Brain microvascular endothelial cell (primary cell): ENCODE data around the gene MYRF.

Source experiments
- DNase-seq: peaks from one replicate; pipeline ENCODE4 v3.0.0-alpha.2; 2020
- H3K27ac ChIP-seq: fragments of 250-450 bp; sonication (Bioruptor Pico); 2 replicates; pipeline ENCODE4 v1.5.1; 2020; ENCODE audit warnings: mild to moderate bottlenecking, moderate library complexity
- H3K27me3 ChIP-seq: fragments of 250-450 bp; sonication (Bioruptor Pico); replicated peaks from 2 replicates; pipeline ENCODE4 v1.5.1; 2020; ENCODE audit warnings: mild to moderate bottlenecking
- H3K36me3 ChIP-seq: fragments of 250-450 bp; sonication (Bioruptor Pico); replicated peaks from 2 replicates; pipeline ENCODE4 v1.5.1; 2020; ENCODE audit warnings: mild to moderate bottlenecking
- H3K4me3 ChIP-seq: 2 replicates; pipeline ENCODE4 v1.5.1; 2011; ENCODE audit warnings: low read depth, mild to moderate bottlenecking, control low read depth, low read length, moderate library complexity
- in situ Hi-C: cut with HindIII; loops from 2 replicates; pipeline ENCODE4 v1.10.0; 2017; ENCODE audit warnings: low sequenced_read_pairs, low pct_ligation_motif_present
- TF ChIP-seq, protein P1 (sequence below): IDR thresholded peaks from 2 replicates; pipeline ENCODE4 v1.5.1; 2011; ENCODE audit warnings: low read depth, mild to moderate bottlenecking, moderate library complexity, low read length, control low read depth, inconsistent platforms; ENCODE audit errors: missing control alignments

MYRF gene

DNA sequence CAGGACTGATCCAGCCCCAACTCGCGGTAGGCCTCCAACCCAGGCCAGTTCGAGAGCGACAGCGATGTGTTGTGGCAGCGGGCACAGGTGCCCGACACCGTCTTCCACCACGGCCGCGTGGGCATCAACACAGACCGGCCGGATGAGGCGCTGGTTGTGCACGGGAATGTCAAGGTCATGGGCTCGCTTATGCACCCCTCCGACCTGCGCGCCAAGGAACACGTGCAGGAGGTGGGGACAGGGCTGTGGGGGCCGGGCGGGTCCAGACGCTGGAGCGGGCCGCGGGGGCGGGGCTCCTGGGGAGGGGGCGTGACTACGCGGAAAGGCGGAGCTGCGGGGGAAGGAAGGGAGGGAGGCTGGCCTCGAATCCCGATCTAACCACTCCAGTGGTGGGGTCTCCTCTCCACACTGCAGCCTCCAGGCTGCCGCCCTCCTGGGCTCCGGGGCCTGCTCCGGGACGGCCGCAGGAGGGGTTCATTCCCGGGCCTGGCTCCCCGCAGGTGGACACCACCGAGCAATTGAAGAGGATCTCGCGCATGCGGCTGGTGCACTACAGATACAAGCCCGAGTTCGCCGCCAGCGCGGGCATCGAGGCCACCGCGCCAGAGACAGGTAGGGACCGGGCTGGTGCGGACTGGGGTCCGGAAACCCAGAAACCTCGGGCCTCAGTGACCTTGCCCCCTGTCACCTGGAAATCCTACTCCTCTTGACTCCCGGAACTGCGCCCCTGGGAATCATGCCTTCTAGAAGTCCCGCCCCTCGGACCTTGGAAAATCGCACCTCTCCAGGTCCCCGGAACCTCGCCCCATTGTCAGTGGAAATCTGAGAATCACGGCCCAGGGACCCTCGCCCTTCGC lies 25.0 kb downstream of the MYRF start:
- H3K27ac ChIP-seq, result no peak overlapping the region
- H3K36me3 ChIP-seq, result peaks cover 44% of the 10 kb centered on the region
- TF ChIP-seq, protein P1, sequence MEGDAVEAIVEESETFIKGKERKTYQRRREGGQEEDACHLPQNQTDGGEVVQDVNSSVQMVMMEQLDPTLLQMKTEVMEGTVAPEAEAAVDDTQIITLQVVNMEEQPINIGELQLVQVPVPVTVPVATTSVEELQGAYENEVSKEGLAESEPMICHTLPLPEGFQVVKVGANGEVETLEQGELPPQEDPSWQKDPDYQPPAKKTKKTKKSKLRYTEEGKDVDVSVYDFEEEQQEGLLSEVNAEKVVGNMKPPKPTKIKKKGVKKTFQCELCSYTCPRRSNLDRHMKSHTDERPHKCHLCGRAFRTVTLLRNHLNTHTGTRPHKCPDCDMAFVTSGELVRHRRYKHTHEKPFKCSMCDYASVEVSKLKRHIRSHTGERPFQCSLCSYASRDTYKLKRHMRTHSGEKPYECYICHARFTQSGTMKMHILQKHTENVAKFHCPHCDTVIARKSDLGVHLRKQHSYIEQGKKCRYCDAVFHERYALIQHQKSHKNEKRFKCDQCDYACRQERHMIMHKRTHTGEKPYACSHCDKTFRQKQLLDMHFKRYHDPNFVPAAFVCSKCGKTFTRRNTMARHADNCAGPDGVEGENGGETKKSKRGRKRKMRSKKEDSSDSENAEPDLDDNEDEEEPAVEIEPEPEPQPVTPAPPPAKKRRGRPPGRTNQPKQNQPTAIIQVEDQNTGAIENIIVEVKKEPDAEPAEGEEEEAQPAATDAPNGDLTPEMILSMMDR, result no peak
- H3K4me3 ChIP-seq, result no peak overlapping the region
- H3K27me3 ChIP-seq, result no peaks in the 10 kb centered on the region
- no peak for DNase-seq
- in situ Hi-C loops, result no loop called here

DNA sequence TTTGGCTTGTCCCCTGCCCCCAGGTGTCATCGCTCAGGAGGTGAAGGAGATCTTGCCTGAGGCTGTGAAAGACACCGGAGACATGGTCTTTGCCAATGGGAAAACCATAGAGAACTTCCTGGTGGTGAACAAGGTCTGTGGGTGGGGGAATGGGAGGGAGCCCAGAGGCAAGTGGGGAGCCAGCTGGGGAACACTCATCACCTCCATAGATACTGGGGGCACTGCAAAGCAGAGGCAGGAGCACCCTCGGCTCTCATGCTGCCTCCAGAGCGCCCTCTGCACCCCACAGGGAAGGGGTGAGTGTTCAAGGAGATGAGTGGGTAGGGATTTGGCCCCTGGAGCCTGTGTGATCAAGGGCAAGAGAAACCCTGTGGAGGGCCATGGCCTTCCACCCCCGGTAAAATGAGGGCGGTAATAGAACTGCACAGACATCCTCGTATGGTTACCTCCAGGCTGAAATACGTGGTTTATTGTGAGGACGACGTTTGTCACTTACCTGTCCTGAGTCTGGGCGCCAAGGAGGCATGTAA lies 26.0 kb downstream of the MYRF start:
- H3K27ac ChIP-seq, result no peak overlapping the region
- in situ Hi-C loops, result no loop called here
- no peak overlapping the region for H3K4me3 ChIP-seq
- H3K36me3 ChIP-seq, result peaks cover 52% of the 10 kb centered on the region
- H3K27me3 ChIP-seq, result no peaks in the 10 kb centered on the region
- no peak for DNase-seq
- TF ChIP-seq, protein P1, result no peak

DNA sequence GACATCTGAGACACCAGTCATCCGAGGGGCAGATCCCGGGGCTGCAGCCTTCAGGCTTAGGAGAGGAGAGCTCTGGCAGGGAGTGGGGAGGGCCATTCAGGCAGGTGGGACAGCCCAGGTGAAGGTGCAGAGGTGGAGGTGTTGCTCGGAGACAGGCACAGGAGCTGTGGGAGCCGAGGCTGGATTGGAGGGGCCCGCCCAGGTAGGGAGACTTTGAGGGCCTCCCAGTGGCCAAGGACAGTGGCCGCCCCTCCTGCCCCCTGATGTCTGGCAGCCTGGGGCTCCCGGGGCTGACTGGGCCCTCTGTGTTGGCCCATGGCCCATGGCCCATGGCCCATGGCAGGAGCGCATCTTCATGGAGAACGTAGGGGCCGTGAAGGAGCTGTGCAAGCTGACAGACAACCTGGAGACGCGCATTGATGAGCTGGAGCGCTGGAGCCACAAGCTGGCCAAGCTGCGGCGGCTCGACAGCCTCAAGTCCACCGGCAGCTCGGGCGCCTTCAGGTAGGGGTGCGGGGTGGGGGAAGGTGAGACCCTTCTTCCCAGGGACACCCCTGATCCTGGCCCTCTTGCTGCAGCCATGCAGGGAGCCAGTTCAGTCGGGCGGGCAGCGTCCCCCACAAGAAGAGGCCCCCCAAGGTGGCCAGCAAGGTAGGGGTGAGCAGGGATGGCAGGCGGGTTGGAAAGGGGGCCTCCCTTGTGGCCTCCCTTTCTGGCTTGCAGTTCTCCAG lies 26.6 kb downstream of the MYRF start:
- no peak for DNase-seq
- Histone ChIP-seq H3K4me3 (no peak overlapping the region), H3K36me3 (peaks cover 53% of the 10 kb centered on the region), H3K27ac (no peak overlapping the region), H3K27me3 (no peaks in the 10 kb centered on the region)
- in situ Hi-C loops, result no loop called here
- TF ChIP-seq, protein P1, result no peak

DNA sequence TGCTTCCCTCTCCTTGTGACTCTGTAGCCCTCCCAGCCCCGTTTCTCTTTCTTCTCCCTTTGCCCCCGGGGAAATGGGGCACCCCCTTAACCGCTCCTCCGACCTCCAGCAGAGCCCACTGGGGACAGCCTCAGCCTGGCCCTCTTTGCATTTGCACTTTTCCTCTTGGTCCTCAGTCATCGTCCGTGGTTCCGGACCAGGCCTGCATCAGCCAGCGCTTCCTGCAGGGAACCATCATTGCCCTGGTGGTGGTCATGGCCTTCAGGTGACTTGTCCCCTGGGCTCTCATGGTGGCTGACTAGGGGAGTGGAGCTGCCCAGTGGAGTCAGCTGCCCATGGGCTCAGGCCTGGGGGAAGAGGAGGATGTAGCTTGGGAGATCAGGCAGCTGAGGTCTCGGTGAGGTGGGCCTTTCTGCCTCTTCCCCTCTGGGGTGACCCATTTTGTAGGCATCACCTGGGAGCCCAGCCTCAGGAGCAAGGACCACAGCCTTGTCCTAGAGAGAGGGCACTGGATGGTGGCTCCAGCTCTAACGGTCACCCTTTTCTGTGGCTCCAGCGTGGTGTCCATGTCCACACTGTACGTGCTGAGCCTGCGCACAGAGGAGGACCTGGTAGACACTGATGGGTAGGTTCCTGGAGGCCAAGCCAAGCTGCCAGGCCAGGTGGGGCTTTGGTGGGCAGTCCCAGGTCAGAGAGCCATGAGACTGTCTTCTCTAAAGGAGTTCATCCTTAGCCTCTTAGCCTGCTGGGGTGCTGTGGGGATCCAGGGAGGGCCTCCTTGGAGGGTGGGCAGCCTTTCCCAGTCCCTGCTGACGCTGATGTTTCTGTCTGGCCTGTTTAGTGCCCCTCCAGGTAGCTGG lies 27.5 kb downstream of the MYRF start:
- Histone ChIP-seq H3K27ac (no peak overlapping the region), H3K36me3 (peaks cover 62% of the 10 kb centered on the region), H3K4me3 (no peak overlapping the region), H3K27me3 (no peaks in the 10 kb centered on the region)
- TF ChIP-seq, protein P1, result no peak
- DNase-seq, result no peak
- in situ Hi-C loops, result no loop called here

DNA sequence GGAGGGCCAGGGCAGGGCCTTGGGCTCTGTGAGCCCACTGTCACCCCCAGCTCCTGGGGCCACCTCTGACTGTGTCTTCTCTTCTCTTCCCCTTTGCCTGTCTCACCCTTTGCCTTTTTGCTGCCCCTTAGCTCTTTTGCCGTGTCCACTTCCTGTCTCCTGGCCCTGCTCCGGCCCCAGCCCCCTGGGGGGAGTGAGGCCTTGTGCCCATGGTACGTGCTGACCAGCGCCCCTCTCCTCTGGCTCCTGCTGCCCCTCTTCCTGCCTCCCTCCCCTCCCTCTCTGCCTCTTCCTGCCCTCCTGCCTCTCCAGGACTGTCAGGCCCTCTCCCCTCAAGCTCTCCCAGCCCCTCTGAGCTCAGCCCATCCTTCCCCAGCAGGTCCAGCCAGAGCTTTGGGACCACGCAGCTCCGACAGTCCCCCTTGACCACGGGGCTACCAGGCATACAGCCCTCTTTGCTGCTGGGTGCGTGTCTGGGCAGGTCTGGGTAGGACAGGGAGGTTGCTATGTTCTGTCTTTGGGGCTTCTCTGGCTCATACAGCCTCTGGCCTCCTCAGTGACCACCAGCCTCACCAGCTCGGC lies 28.2 kb downstream of the MYRF start:
- DNase-seq, result no peak
- TF ChIP-seq, protein P1, result no peak
- Histone ChIP-seq H3K27me3 (no peaks in the 10 kb centered on the region), H3K4me3 (no peak overlapping the region), H3K36me3 (peaks cover 69% of the 10 kb centered on the region), H3K27ac (no peak overlapping the region)
- in situ Hi-C loops, result no loop called here
